ENCODE measurements around the gene EMC9. TPM values are rescaled to one million over a fixed set of nuclear protein-coding genes. Genes with fewer than 3 reads are reported as not detected.

Gene EMC9
- total and polyA plus RNA-seq, 10 of the 15 experiments (the other 5 are each of a cell fraction or from before 2014, with no cell fraction given), result 15.3 to 60.5 (median 30.3) TPM

- peak within 1 kb of the TSS; percentile 96 for H3K4me3 ChIP-seq
- TF ChIP-seq RBBP5 (conservative IDR thresholded peaks at IDR 0.05) (no peak), HDGF (IDR thresholded peaks at IDR 0.05) (peak; percentile 98), TBL1XR1 (IDR thresholded peaks at IDR 0.05; ENCODE audit: low read depth, low read length) (peak; percentile 60; the same call in 1 of the 2 replicates), MYB (IDR thresholded peaks at IDR 0.05; ENCODE audit: borderline replicate concordance, low read depth, low read length) (no peak), CHD2 (IDR thresholded peaks at IDR 0.05; ENCODE audit: borderline replicate concordance, low read depth, low read length) (peak; percentile 92), GATAD2B (conservative IDR thresholded peaks at IDR 0.05; ENCODE audit: low read depth) (peak; percentile 88), TARDBP (IDR thresholded peaks at IDR 0.05; ENCODE audit: borderline replicate concordance) (peak; percentile 72; the same call in 1 of the 2 replicates), ZNF207 (IDR thresholded peaks at IDR 0.05; ENCODE audit: borderline replicate concordance) (peak; percentile 8; the same call in 1 of the 2 replicates), EZH2 (IDR thresholded peaks at IDR 0.05; ENCODE audit: borderline replicate concordance, control insufficient read depth, low read depth, low read length) (no peak)
- TF ChIP-seq, protein P1, sequence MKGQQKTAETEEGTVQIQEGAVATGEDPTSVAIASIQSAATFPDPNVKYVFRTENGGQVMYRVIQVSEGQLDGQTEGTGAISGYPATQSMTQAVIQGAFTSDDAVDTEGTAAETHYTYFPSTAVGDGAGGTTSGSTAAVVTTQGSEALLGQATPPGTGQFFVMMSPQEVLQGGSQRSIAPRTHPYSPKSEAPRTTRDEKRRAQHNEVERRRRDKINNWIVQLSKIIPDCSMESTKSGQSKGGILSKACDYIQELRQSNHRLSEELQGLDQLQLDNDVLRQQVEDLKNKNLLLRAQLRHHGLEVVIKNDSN (IDR thresholded peaks at IDR 0.05; ENCODE audit: borderline replicate concordance, extremely low read length, insufficient read depth, low read depth, low read length), result peak; percentile 91
- TF ChIP-seq, protein P2, sequence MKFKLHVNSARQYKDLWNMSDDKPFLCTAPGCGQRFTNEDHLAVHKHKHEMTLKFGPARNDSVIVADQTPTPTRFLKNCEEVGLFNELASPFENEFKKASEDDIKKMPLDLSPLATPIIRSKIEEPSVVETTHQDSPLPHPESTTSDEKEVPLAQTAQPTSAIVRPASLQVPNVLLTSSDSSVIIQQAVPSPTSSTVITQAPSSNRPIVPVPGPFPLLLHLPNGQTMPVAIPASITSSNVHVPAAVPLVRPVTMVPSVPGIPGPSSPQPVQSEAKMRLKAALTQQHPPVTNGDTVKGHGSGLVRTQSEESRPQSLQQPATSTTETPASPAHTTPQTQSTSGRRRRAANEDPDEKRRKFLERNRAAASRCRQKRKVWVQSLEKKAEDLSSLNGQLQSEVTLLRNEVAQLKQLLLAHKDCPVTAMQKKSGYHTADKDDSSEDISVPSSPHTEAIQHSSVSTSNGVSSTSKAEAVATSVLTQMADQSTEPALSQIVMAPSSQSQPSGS (IDR thresholded peaks at IDR 0.05; ENCODE audit: low read length), result no peak
- TF ChIP-seq, protein P3, sequence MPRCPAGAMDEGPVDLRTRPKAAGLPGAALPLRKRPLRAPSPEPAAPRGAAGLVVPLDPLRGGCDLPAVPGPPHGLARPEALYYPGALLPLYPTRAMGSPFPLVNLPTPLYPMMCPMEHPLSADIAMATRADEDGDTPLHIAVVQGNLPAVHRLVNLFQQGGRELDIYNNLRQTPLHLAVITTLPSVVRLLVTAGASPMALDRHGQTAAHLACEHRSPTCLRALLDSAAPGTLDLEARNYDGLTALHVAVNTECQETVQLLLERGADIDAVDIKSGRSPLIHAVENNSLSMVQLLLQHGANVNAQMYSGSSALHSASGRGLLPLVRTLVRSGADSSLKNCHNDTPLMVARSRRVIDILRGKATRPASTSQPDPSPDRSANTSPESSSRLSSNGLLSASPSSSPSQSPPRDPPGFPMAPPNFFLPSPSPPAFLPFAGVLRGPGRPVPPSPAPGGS (IDR thresholded peaks at IDR 0.05; ENCODE audit: borderline replicate concordance, insufficient read depth, low read depth, low read length, poor library complexity, severe bottlenecking), result no peak
- TF ChIP-seq, protein P4, sequence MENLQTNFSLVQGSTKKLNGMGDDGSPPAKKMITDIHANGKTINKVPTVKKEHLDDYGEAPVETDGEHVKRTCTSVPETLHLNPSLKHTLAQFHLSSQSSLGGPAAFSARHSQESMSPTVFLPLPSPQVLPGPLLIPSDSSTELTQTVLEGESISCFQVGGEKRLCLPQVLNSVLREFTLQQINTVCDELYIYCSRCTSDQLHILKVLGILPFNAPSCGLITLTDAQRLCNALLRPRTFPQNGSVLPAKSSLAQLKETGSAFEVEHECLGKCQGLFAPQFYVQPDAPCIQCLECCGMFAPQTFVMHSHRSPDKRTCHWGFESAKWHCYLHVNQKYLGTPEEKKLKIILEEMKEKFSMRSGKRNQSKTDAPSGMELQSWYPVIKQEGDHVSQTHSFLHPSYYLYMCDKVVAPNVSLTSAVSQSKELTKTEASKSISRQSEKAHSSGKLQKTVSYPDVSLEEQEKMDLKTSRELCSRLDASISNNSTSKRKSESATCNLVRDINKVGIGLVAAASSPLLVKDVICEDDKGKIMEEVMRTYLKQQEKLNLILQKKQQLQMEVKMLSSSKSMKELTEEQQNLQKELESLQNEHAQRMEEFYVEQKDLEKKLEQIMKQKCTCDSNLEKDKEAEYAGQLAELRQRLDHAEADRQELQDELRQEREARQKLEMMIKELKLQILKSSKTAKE (IDR thresholded peaks at IDR 0.05; ENCODE audit: low read depth, poor library complexity, severe bottlenecking), result peak; percentile 61
Measured at GRCh38 chr14:24114532-24115421, 26.6 kb downstream of the EMC9 start, which contains the start of the genes DCAF11 and NRL. Gene DCAF11, plus strand, starts transcription at chr14:24114777. Its CDS starts 818 bp downstream, at chr14:24115595. Gene NRL, minus strand, starts transcription at chr14:24114949. Its CDS starts 32,101 bp downstream, at chr14:24082848.

More at GRCh38 chr14:24114532-24115421, 26.6 kb downstream of the EMC9 start, which contains the start of the genes DCAF11 and NRL:
- CTCF ChIA-PET, result interaction anchor here (0.7 to 5.9 kb wide), 23 partner anchors 9 to 1020 kb away, joined by 3 to 39 read pairs (median 4); partner anchors contain the start of genes ACIN1, CIDEB, EMC9 and IRF9
- peaks cover 5% of the 10 kb centered on the region for H3K4me1 ChIP-seq (ENCODE audit: control insufficient read depth, insufficient read depth, low read length)
- DNase-seq (ENCODE audit: low read depth, low spot score) (peak; percentile 99), FAIRE-seq (peak; percentile 98), ATAC-seq (peak; percentile 92)
- no TSS peak for BruUV-seq (replicated peaks)
- peak within 1 kb of the TSS; percentile 94 for H3K4me2 ChIP-seq (ENCODE audit: control insufficient read depth, insufficient read depth)
- in situ Hi-C loops (cut with MboI) (loop anchor here (25.0 kb wide), 1 partner anchor 802 kb away; the partner anchor contains the start of genes BCL2L2, PABPN1 and PPP1R3E), intact Hi-C loops (cut with micrococcal nuclease; ENCODE audit: unreplicated experiment) (loop anchor here (1.0 to 2.0 kb wide), 5 partner anchors 19 to 328 kb away; partner anchors contain the start of genes EMC9, IRF9 and SDR39U1)
- H2AFZ ChIP-seq (ENCODE audit: control insufficient read depth, low read depth, low read length), result peak within 1 kb of the TSS; percentile 86
- H4K20me1 ChIP-seq (ENCODE audit: control insufficient read depth, insufficient read depth), result no peaks in the 10 kb centered on the region
- peaks cover 24% of the 10 kb centered on the region for H3K79me2 ChIP-seq (ENCODE audit: control insufficient read depth, insufficient read depth, low read length)
- SMC1A ChIA-PET (ENCODE audit: uncharacterized antibody, unreplicated experiment), result interaction anchor here (0.7 to 7.7 kb wide), 21 partner anchors 9 to 219 kb away, joined by 3 to 70 read pairs (median 6); partner anchors contain the start of genes CHMP4A, IPO4, IRF9 and PCK2
- H3K27me3 ChIP-seq (replicated peaks in 1 of 2; ENCODE audit: control insufficient read depth in 2 of 2, insufficient read depth in 2 of 2, low read length in 1 of 2), result no peaks in the 10 kb centered on the region
- H3K9ac ChIP-seq (ENCODE audit: control insufficient read depth, insufficient read depth, low read length), result peak within 1 kb of the TSS; percentile 98
- POLR2A ChIA-PET, result interaction anchor here (0.6 to 17.1 kb wide), 20 partner anchors 9 to 316 kb away, joined by 3 to 276 read pairs (median 6); partner anchors contain the start of genes CHMP4A, CIDEB, EMC9 and FITM1
- WGBS (ENCODE audit: insufficient coverage, insufficient replicate concordance, low lambda C conversion rate, missing lambda C conversion rate), result under 1% methylated on average over 65 of the region's 65 CpGs
- no peaks in the 10 kb centered on the region for H3K9me3 ChIP-seq (replicated peaks; ENCODE audit: control insufficient read depth, insufficient read depth, low read length)
- RAD21 ChIA-PET (ENCODE audit: unreplicated experiment), result interaction anchor here (0.8 to 5.8 kb wide), 22 partner anchors 9 to 316 kb away, joined by 3 to 69 read pairs (median 6); partner anchors contain the start of genes CARMIL3, EMC9, FITM1 and IPO4
- peaks cover 7 to 23% of the 10 kb centered on the region in 2 experiments for H3K36me3 ChIP-seq (ENCODE audit: control insufficient read depth in 2 of 2, insufficient read depth in 2 of 2, low read length in 1 of 2)
- H3K27ac ChIP-seq (ENCODE audit: control insufficient read depth, insufficient read depth), result peak within 1 kb of the TSS; percentile 94
